Naive B cell (primary cell): ENCODE measurements around the gene IQCK. TPM values are rescaled to one million over a fixed set of nuclear protein-coding genes. Genes with fewer than 3 reads are reported as not detected.
"Not testable (repeated sequence)": the region's sequence is repeated elsewhere in the genome, so short reads cannot be mapped to it uniquely, and the experiment has no call there.

Experiments
- ATAC-seq, 2 donors: fragments of 150-1000 bp; cut with Tn5 transposase; 2 replicates each; pipeline ENCODE4 v1.10.0; 2021; ENCODE audit warnings: low read depth in 2 of 2, mild to moderate bottlenecking in 2 of 2, moderate library complexity in 2 of 2
- DNase-seq: peaks from one replicate; pipeline ENCODE4 v3.0.0; 2022
- H3K27ac Mint-ChIP-seq, 6 donors: one replicate each; pipeline ENCODE4 v1.8.0; 2020 to 2022; ENCODE audit warnings: mild to moderate bottlenecking in 6 of 6, mixed read lengths in 6 of 6, moderate library complexity in 5 of 6, inconsistent platforms in 2 of 6
- H3K27me3 Mint-ChIP-seq, 3 donors: one replicate each; pipeline ENCODE4 v1.8.0; 2021 to 2022; ENCODE audit warnings: mixed read lengths in 3 of 3, mild to moderate bottlenecking in 1 of 3
- H3K36me3 Mint-ChIP-seq, 2 donors: one replicate each; pipeline ENCODE4 v1.8.0; 2020 to 2022; ENCODE audit warnings: mixed read lengths in 2 of 2, inconsistent platforms in 1 of 2, mild to moderate bottlenecking in 1 of 2
- H3K4me1 Mint-ChIP-seq, 3 donors: one replicate each; pipeline ENCODE4 v1.8.0; 2020 to 2022; ENCODE audit warnings: mixed read lengths in 3 of 3, inconsistent platforms in 1 of 3, mild to moderate bottlenecking in 1 of 3, moderate library complexity in 1 of 3
- H3K4me3 Mint-ChIP-seq, 8 donors: one replicate each; pipeline ENCODE4 v1.8.0; 2020 to 2022; ENCODE audit warnings: mild to moderate bottlenecking in 8 of 8, mixed read lengths in 8 of 8, moderate library complexity in 8 of 8, inconsistent platforms in 2 of 8
- H3K9me3 Mint-ChIP-seq, 7 donors: one replicate each; pipeline ENCODE4 v1.8.0; 2020 to 2022; ENCODE audit warnings: mixed read lengths in 7 of 7, mild to moderate bottlenecking in 5 of 7, inconsistent platforms in 2 of 7, moderate library complexity in 1 of 7
- polyA plus RNA-seq, 6 donors: library from polyadenylated mRNA; unstranded; fragments of 300-500 nt; fragmentation: Illumina TruSeq; gene quantifications; one replicate each; pipeline ENCODE4 v1.2.3, GENCODE V29; 2021; ENCODE audit warnings: low read depth in 6 of 6

Gene IQCK
- 1 to 10 TPM in 5 of 6 donors, not detected in 1; 1.1 to 3.7 (median 1.9) TPM for polyA plus RNA-seq

DNA sequence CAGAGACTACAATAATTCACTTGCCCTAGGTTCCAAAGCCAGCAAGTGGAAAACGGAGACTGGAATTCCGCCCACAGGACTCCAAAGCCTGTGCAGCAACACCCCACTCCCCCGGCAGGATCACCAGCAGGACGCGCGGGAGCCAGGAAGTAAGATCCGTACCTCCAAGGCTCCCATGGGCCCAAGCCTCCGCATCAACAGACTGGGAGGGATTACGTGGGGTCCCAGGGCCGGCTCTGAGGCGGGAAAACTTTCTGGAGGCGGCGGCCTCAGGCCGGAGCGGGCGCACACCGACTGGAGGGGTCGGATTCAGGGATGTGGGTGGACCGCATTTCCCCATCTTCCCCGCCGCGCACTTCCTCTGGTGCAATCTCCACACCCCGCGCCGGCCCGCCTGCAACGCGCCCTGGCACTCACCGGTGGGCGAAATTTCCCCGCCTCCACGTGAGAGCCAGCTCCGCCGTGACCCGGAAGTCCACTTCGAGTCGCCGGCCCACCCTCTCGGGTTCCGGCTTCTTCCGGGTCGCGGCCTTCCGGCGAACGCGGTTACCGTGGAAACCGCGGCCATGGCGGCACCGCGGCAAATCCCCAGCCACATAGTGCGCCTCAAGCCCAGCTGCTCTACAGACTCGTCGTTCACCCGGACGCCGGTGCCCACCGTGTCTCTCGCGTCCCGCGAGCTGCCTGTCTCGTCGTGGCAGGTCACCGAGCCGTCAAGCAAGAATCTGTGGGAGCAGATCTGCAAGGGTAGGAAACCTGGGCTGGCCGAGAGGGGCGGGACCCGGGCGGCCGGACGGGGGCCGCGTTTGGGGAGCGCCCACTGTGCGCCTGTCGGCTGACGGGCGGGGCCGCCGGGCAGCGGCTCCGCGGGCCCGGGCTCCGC, at the start of gene IQCK, which contains the start of gene KNOP1:
TSS of gene IQCK (plus strand) at position 531 of the 883 bp plus-strand sequence. CDS start at position 567, 36 bp downstream.
TSS of gene KNOP1 (minus strand) at position 487 of the 883 bp plus-strand sequence. CDS start 3,192 bp downstream, outside the sequence.
- peaks cover 14 to 15% of the 10 kb centered on the region in 2 donors for H3K36me3 Mint-ChIP-seq
- ATAC-seq (peak; percentile 97), DNase-seq (peak; percentile 89)
- H3K4me1 Mint-ChIP-seq: peaks cover 28 to 39% (median 29%) of the 10 kb centered on the region in 3 donors
- peak within 1 kb of the TSS; percentile 60 to 89 (median 80) for H3K27ac Mint-ChIP-seq
- no peaks in the 10 kb centered on the region for H3K9me3 Mint-ChIP-seq
- H3K27me3 Mint-ChIP-seq: no peaks in the 10 kb centered on the region
- H3K4me3 Mint-ChIP-seq: peak within 1 kb of the TSS; percentile 90 to 98 (median 94)

GRCh38 chr16:19672378-19672777, 45.7 kb upstream of the IQCK start:
- no peak for ATAC-seq
- no peak for DNase-seq
- Mint-ChIP-seq H3K27me3 (no peaks in the 10 kb centered on the region), H3K4me1 (no peaks in the 10 kb centered on the region), H3K4me3 (no peak overlapping the region), H3K36me3 (peaks cover 26 to 32% of the 10 kb centered on the region in 2 donors), H3K9me3 (peaks cover 0 to 2% (median 0%) of the 10 kb centered on the region in 7 donors), H3K27ac (peak overlapping the region in 2 of 6 donors; percentile 34 to 67)

DNA sequence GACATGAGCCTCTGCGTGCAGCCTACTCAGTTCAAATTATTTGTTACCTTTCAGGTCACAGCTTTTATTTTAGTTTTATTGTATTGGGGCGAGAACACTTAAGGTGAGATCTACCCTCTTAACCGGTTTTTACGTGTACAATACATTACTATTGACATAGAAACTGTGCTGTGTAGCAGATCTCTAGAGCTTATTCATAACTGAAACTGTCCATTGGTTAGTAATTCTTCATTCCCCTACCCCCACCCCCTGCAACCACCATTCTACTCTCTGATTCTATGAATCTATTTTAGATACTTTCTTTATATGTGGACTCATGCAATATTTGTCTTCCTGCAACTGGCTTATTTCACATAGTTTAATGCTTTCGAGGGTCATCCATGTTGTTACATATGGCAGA, 43.6 kb upstream of the IQCK start:
- ATAC-seq: no peak
- H3K36me3 Mint-ChIP-seq: peaks cover 15 to 25% of the 10 kb centered on the region in 2 donors
- no peak overlapping the region for H3K27ac Mint-ChIP-seq
- no peak for DNase-seq
- H3K27me3 Mint-ChIP-seq: no peaks in the 10 kb centered on the region
- H3K4me3 Mint-ChIP-seq: no peak overlapping the region
- peaks cover 0 to 2% (median 0%) of the 10 kb centered on the region in 7 donors for H3K9me3 Mint-ChIP-seq
- H3K4me1 Mint-ChIP-seq: no peaks in the 10 kb centered on the region

DNA sequence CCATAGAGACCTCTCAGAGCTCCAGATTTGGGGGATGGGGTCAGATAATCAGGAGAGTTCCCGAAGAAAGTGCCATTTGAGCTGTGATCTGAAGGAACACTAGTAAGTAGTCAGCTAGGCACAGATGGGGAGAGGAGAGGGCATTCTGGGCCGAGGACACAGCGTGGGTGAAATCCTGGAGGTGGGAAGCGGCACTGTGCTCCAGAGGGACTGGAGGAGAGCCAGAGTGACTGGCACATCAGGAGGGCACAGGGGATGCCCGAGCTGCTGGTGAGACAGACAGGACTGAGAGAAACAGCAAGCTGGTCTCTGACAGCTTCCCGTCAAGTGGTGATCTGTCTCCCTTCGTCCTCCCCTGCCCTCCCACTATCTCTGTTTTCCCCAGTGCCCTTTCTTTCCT, 40.7 kb upstream of the IQCK start:
- Mint-ChIP-seq H3K4me3 (no peak overlapping the region), H3K36me3 (peaks cover 20 to 21% of the 10 kb centered on the region in 2 donors), H3K27me3 (no peaks in the 10 kb centered on the region), H3K9me3 (peaks cover 0 to 2% (median 0%) of the 10 kb centered on the region in 7 donors), H3K27ac (no peak overlapping the region), H3K4me1 (no peaks in the 10 kb centered on the region)
- DNase-seq (no peak), ATAC-seq (no peak)

GRCh38 chr16:19678804-19679203, 39.3 kb upstream of the IQCK start:
- no peaks in the 10 kb centered on the region for H3K27me3 Mint-ChIP-seq
- no peak overlapping the region for H3K4me3 Mint-ChIP-seq
- no peak overlapping the region for H3K27ac Mint-ChIP-seq
- no peaks in the 10 kb centered on the region for H3K4me1 Mint-ChIP-seq
- H3K36me3 Mint-ChIP-seq: peaks cover 27 to 32% of the 10 kb centered on the region in 2 donors
- ATAC-seq (no peak), DNase-seq (no peak)
- peaks cover 0 to 6% (median 0%) of the 10 kb centered on the region in 7 donors for H3K9me3 Mint-ChIP-seq

- not testable (repeated sequence) for H3K27me3 Mint-ChIP-seq, H3K4me1 Mint-ChIP-seq, DNase-seq, H3K4me3 Mint-ChIP-seq, H3K27ac Mint-ChIP-seq, ATAC-seq, H3K9me3 Mint-ChIP-seq
- peaks cover 28 to 35% of the 10 kb centered on the region in 2 donors for H3K36me3 Mint-ChIP-seq
Measured at GRCh38 chr16:19679281-19679680, 38.8 kb upstream of the IQCK start.

DNA sequence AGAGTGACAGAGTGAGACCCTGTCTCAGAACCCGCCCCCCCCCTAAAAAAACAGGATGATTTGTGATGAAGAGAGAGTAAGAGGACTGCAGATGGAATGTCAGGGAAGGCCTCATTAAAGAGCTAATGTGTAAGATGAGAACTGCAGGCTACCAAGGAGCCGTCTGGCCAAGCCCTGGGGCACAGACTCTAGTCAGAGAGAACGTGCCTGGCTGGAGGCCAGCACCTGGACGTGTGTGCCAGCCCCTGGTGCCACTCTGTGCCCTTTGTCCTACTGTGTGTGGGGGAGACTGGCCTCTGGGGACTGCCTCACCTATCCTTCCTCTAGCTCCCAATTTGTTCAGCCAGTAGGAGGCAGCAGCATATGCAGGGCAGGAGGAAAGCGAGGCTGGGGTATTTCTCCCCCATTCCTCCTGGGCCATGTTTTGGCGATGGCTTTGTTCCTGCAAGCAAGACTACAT, 37.2 kb upstream of the IQCK start:
- DNase-seq (no peak), ATAC-seq (no peak)
- no peak overlapping the region for H3K4me3 Mint-ChIP-seq
- H3K9me3 Mint-ChIP-seq: peaks cover 0 to 12% (median 3%) of the 10 kb centered on the region in 7 donors
- no peaks in the 10 kb centered on the region for H3K4me1 Mint-ChIP-seq
- H3K27ac Mint-ChIP-seq: peak overlapping the region in 1 of 6 donors; percentile 70
- no peaks in the 10 kb centered on the region for H3K27me3 Mint-ChIP-seq
- peaks cover 33 to 42% of the 10 kb centered on the region in 2 donors for H3K36me3 Mint-ChIP-seq

GRCh38 chr16:19681637-19682036, 36.4 kb upstream of the IQCK start:
- no peak overlapping the region for H3K27ac Mint-ChIP-seq
- H3K36me3 Mint-ChIP-seq: peaks cover 40 to 49% of the 10 kb centered on the region in 2 donors

GRCh38 chr16:19683453-19684236, 34.4 kb upstream of the IQCK start:
- Mint-ChIP-seq H3K27me3 (no peaks in the 10 kb centered on the region), H3K4me1 (no peaks in the 10 kb centered on the region), H3K4me3 (no peak overlapping the region), H3K36me3 (peaks cover 42 to 47% of the 10 kb centered on the region in 2 donors), H3K27ac (no peak overlapping the region), H3K9me3 (peaks cover 0 to 12% (median 3%) of the 10 kb centered on the region in 7 donors)
- ATAC-seq (no peak), DNase-seq (no peak)

More at GRCh38 chr16:19681637-19682036, 36.4 kb upstream of the IQCK start:
- ATAC-seq (no peak), DNase-seq (no peak)
- H3K27me3 Mint-ChIP-seq: no peaks in the 10 kb centered on the region
- peaks cover 0 to 12% (median 3%) of the 10 kb centered on the region in 7 donors for H3K9me3 Mint-ChIP-seq
- H3K4me1 Mint-ChIP-seq: no peaks in the 10 kb centered on the region
- H3K4me3 Mint-ChIP-seq: no peak overlapping the region

DNA sequence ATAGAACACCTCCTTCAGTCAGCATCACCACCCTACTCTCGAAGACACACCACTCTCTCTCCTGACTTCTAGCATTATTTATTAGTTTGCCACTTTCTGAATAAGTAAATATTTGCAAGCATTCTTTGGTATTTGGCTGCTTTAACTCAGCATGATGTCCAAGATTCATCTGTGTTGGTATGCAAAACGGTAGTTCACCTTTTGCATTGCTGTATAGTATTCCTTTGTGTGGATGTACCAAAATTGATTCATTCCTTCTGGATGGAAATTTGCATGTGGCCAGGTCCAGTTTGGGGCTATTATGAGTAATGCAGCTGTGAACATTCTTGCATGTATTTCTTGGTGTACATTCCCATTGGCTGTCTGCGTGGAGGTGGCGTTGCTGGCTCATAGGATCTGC, 32.9 kb upstream of the IQCK start:
- no peaks in the 10 kb centered on the region for H3K4me1 Mint-ChIP-seq
- H3K36me3 Mint-ChIP-seq: peaks cover 42 to 44% of the 10 kb centered on the region in 2 donors
- peaks cover 0 to 12% (median 3%) of the 10 kb centered on the region in 7 donors for H3K9me3 Mint-ChIP-seq
- H3K4me3 Mint-ChIP-seq: no peak overlapping the region
- H3K27ac Mint-ChIP-seq: no peak overlapping the region
- no peak for DNase-seq
- no peaks in the 10 kb centered on the region for H3K27me3 Mint-ChIP-seq
- ATAC-seq: no peak

DNA sequence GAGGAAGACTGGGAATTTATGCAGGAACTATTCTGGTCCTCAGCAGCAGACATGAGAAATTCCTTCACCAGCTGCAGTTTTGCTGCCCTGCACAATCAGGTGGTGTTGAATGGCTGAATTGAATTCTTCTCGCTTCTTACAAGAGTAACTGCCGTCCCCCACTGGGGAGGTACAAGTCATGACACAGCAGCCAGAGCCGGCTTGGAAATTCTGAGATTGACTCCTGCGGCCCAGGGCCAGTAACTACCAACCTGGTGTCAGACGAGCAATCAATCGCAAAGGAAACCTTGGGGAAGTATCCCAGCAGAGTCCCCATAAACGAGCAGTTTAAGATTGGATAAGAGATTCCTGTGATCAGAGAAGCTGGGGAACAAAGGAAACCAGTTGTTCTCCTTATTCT, 30.8 kb upstream of the IQCK start:
- Mint-ChIP-seq H3K4me3 (no peak overlapping the region), H3K9me3 (peaks cover 0 to 12% (median 3%) of the 10 kb centered on the region in 7 donors), H3K27ac (peak overlapping the region in 1 of 6 donors; percentile 65), H3K36me3 (peaks cover 40 to 43% of the 10 kb centered on the region in 2 donors), H3K4me1 (no peaks in the 10 kb centered on the region), H3K27me3 (no peaks in the 10 kb centered on the region)
- ATAC-seq (no peak), DNase-seq (no peak)

DNA sequence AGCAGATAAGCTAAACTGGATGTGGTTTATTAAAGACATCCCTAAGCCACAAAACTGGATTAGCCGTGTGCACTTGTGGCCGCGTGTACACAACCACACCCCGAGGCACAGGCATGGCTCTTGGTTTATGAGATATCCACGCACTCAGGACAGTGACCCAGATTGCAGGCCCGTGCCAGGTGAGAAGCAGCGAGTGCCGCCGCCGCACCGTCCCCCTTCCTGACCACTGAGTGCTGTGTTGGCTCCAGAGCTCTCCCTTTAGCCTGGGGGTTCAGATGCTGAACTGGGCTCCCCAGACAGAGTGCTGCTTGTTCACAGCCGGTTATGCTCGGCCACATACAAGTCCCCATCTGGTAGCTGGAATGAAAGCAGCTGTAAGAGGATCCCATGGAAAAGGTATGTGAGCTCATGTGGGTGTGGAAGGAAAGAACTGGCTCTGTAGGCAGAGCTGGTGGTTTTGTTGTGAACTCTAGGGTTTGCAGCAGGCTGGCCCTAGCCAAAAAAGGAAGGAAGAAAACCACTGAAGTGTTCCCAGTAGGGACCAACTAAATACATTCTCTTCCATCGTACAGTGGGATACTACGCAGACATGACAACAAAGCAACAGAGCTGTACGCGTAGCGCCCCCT, 29.6 kb upstream of the IQCK start:
- no peaks in the 10 kb centered on the region for H3K27me3 Mint-ChIP-seq
- no peak overlapping the region for H3K27ac Mint-ChIP-seq
- H3K36me3 Mint-ChIP-seq: peaks cover 31 to 32% of the 10 kb centered on the region in 2 donors
- DNase-seq (no peak), ATAC-seq (no peak)
- H3K9me3 Mint-ChIP-seq: peaks cover 0 to 10% (median 3%) of the 10 kb centered on the region in 7 donors
- no peak overlapping the region for H3K4me3 Mint-ChIP-seq
- H3K4me1 Mint-ChIP-seq: no peaks in the 10 kb centered on the region

- no peak overlapping the region for H3K4me3 Mint-ChIP-seq
- H3K4me1 Mint-ChIP-seq: no peaks in the 10 kb centered on the region
- peaks cover 25 to 29% of the 10 kb centered on the region in 2 donors for H3K36me3 Mint-ChIP-seq
- DNase-seq (no peak), ATAC-seq (no peak)
- peaks cover 0 to 10% (median 3%) of the 10 kb centered on the region in 7 donors for H3K9me3 Mint-ChIP-seq
- no peak overlapping the region for H3K27ac Mint-ChIP-seq
- no peaks in the 10 kb centered on the region for H3K27me3 Mint-ChIP-seq
Measured at GRCh38 chr16:19689342-19689741, 28.7 kb upstream of the IQCK start.
